Measurements from ENCODE around the gene UST. TPM values are rescaled to one million over a fixed set of nuclear protein-coding genes. Genes with fewer than 3 reads are reported as not detected.
"Not testable (repeated sequence)": the region's sequence is repeated elsewhere in the genome, so short reads cannot be mapped to it uniquely, and the experiment has no call there.

UST gene
- total RNA-seq, 1 donor from 2014 or later: 4.4 TPM

DNA sequence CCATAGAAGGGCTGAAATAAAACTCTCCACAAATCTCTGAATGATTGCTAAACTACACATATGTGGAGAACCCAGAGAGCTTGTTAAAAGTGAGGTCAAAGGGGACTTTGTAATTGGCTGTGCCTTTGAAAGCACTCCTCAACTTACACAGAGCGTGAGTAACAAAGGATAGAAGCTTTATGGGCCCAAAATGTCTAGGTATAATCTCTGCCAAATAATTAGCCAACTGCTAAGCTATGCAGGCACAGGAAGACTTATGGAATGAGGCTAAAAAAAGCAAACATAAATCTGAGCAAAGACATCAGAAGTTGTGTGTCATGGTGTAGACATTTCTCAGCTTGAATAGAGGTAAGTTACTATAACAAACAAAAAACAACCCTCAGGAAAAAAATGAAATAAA, 23.3 kb upstream of the UST start:
- intact Hi-C loops (cut with DNase I): no loop called here
- ATAC-seq: no peak

DNA sequence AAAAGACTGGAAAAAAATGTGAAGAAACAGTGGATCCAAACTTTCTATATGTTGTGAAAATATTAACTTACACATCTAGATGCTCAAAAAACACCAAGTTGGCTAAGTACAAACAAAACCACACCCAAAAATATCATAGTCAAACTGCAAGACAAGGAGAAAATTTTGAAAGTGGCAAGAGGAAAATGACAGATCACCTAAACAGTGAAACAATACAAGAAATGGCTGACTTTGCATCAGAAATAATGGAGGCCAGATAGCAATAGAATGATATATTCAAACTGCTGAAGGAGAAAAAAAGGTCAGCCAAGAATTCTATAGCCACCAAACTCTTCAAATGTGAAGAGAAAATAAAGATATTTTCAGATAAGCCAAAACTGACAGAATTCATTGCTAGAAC, 22.4 kb upstream of the UST start:
- DNase-seq (ENCODE audit: missing footprints) (no peak), ATAC-seq (no peak)
- intact Hi-C loops (cut with DNase I): no loop called here

More for the DNA sequence above, 23.3 kb upstream of the UST start:
- DNase-seq (ENCODE audit: missing footprints): no peak

DNA sequence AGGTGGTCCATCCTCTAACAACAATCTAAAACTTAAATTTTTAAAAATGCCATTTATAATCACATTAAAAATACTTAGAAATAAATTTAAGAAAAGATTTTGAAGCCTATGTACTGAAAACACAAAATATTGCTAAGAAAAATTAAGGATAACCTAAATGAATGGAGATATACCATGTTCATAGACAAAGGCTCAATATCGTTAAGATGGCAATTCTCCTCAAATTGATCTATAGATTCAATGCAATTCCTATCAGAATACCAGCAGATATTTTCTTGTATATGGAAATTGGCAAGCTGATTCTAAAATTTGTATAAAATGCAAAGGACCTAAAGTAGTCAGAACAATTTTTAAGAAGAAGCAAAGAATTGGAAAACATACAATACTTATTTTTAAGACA, 19.7 kb upstream of the UST start:
- DNase-seq (ENCODE audit: missing footprints) (no peak), ATAC-seq (no peak)
- intact Hi-C loops (cut with DNase I): no loop called here

GRCh38 chr6:148735989-148736388, 10.8 kb upstream of the UST start:
- ATAC-seq (no peak), DNase-seq (ENCODE audit: missing footprints) (no peak)
- intact Hi-C loops (cut with DNase I): loop anchor here (10.0 kb wide), 1 partner anchor 121 kb away; no protein-coding TSS in a partner anchor

GRCh38 chr6:148736774-148737412, 9.9 kb upstream of the UST start:
- intact Hi-C loops (cut with DNase I): loop anchor here (10.0 kb wide), 1 partner anchor 122 kb away; no protein-coding TSS in a partner anchor
- no peak for ATAC-seq

GRCh38 chr6:148737806-148738205, 9.0 kb upstream of the UST start:
- intact Hi-C loops (cut with DNase I): loop anchor here (10.0 kb wide), 1 partner anchor 123 kb away; no protein-coding TSS in a partner anchor
- DNase-seq (ENCODE audit: missing footprints) (no peak), ATAC-seq (no peak)

More at GRCh38 chr6:148736774-148737412, 9.9 kb upstream of the UST start:
- no peak for DNase-seq (ENCODE audit: missing footprints)

DNA sequence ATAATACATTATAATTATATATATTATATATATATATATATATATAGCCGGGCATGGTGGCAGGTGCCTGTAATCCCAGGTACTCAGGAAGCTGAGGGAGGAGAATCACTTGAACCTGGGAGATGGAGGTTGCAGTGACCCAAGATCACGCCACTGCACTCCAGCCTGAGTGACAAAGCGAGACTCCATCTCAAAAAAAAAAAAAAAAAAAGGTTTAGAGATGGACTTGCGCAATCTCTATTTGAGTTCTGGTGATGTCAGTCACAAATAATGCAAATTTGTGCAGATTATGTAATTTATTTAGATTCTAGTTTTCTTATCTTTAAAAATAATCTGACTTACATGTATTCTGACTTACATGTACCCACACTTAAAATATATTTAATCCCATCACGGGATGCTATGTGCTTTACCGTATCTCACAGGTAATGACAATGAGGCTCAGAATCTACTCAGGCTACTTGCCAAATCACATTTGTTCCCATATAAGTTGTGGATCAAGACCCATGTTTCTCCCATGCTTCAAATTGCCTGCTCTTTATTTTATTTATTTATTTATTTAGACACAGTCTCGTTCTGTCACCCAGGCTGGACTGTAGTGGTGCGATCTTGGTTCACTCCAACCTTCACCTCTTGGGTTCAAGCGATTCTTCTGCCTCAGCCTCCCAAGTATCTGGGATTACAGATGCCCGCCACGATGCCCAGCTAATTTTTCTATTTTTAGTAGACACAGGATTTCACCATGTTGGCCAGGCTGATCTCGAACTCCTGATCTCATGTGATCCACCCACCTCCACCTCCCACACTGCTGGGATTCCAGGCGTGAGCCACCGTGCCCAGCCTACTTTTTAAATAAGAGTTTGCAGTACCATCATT, 7.6 kb upstream of the UST start:
- no peak for DNase-seq (ENCODE audit: missing footprints)
- no peak for ATAC-seq
- intact Hi-C loops (cut with DNase I): loop anchor here (10.0 kb wide), 1 partner anchor 124 kb away; no protein-coding TSS in a partner anchor

DNA sequence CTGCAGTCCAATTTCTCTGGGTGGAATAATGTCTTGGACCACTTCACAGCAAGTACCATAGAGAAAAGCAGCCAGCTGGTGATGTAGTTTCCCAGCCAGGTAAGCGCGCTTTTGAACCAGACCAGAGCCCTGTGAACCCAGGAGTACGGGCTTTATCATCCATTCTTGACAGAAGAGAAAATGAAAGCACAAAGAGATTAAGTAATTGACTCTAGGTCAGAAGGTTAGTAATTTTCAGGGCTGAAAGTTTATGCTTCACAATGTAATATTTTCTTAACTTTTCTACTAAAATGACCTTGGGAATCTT, 7.1 kb upstream of the UST start:
- ATAC-seq (no peak), DNase-seq (ENCODE audit: missing footprints) (no peak)
- intact Hi-C loops (cut with DNase I): loop anchor here (10.0 kb wide), 1 partner anchor 125 kb away; no protein-coding TSS in a partner anchor

DNA sequence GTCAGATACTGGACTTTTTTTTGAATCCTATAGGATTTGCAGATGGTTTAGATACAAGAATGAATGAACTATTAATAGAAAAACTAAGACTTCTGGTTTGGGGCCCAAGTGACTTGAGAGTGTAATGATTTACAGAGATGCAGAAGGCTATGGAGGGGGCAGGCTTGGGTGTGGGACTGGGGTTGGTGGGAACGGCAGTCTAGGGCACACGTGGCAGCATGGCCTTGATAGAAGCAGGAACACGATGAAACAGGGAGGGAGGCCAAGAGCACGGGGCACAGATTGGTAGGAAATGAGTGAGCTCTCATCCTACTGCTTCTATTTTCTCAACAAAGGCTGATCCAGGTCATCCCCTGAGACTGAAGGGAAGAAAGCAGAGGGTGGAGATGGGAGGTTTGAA, 3.4 kb upstream of the UST start:
- DNase-seq (ENCODE audit: missing footprints) (no peak), ATAC-seq (no peak)
- intact Hi-C loops (cut with DNase I): no loop called here

GRCh38 chr6:148745926-148746325, 904 bp upstream of the UST start:
- intact Hi-C loops (cut with DNase I): loop anchor here (1.0 kb wide), 1 partner anchor 201 kb away; no protein-coding TSS in a partner anchor
- DNase-seq (ENCODE audit: missing footprints) (no peak), ATAC-seq (no peak)

DNA sequence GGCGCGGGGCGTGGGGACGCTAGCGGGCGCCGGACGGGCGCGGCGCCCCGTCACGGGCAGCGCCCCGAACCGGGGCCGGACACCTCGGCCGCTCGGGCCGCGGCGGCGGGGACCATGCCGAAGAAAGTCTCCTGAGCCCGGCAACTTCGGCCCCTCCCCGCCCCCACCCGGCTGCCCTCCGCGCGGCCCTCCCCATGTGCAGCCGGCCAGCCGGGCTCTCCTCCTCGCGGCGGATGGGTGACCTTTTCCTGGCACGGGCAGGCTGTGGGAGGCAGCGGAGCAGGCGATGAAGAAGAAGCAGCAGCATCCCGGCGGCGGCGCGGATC, 278 bp downstream of the UST start:
- intact Hi-C loops (cut with DNase I): no loop called here
- DNase-seq (ENCODE audit: missing footprints) (peak; percentile 67), ATAC-seq (peak; percentile 47)

- ATAC-seq (peak; percentile 40), DNase-seq (ENCODE audit: missing footprints) (peak; percentile 83)
- intact Hi-C loops (cut with DNase I): no loop called here
Measured at GRCh38 chr6:148747471-148748165, 788 bp downstream of the UST start.

DNA sequence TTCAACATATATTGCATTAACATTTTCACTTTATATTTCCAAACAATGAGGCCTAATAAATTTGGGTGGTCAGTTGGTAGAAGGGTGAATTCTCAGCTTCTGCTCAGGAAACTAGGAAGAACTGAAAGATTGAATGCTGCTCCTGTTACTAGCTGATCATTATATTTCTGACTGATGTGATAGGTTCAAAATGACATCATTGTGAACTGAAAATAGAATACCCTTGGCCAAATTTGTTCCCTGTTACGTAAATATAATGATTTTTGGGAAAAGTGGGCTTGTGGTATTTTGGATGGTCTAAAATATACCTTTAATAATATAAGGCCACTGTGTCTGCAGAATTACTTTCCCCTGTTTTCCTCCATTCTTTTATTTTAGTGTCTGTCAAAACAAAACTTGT, 2.8 kb downstream of the UST start:
- ATAC-seq: no peak
- DNase-seq (ENCODE audit: missing footprints): no peak
- intact Hi-C loops (cut with DNase I): no loop called here

DNA sequence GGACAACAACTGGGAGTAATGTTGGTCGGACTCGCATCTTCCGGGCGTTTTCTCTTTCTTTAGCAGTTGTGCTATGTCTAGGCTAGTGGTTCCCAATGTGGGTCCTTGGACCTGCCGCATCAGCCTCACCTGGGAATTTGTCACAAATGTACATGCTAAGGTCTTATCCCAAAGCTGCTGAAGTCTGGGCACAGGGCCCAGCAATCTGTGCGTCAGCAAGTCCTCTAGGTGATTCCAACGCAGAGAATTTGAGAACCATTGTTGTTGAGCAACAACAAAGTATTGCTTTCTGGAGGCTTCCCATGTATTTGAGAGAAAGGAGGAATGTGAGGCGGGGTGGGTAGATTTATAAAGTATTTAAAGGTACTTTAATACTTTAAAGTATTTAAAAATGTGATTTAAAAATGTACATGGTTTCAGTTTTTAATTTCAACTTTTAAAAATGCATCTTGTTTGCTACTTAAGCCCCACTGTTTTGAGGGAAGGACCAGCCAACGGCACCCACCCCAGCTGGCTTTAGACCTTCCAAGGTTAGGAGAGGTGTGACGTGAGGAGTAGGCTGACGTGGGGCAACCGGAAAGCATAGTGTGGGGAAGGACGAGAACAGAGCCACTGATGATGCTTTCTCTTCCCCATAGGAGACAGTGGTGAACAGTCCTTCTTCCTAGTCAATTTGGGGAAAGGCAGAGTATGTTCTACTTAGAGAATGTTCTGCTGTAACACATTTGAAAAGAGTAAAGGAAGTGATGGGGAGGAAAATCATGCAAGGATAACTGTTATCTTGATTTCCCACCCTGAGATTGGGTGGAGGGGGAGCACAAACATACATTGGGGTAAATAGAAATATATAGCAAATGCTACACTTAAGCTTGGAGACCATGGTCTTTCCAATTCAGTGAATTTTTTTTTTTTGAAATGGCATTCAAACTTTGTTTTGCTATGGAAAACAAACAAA, 4.3 kb downstream of the UST start:
- intact Hi-C loops (cut with DNase I): no loop called here
- DNase-seq (ENCODE audit: missing footprints) (no peak), ATAC-seq (no peak)

- DNase-seq (ENCODE audit: missing footprints) (no peak), ATAC-seq (no peak)
- intact Hi-C loops (cut with DNase I): no loop called here
Measured at GRCh38 chr6:148751793-148752170, 5.0 kb downstream of the UST start.

- ATAC-seq; intact Hi-C loops (cut with DNase I): not testable (repeated sequence)
Measured at GRCh38 chr6:148755379-148755778, 8.5 kb downstream of the UST start.

DNA sequence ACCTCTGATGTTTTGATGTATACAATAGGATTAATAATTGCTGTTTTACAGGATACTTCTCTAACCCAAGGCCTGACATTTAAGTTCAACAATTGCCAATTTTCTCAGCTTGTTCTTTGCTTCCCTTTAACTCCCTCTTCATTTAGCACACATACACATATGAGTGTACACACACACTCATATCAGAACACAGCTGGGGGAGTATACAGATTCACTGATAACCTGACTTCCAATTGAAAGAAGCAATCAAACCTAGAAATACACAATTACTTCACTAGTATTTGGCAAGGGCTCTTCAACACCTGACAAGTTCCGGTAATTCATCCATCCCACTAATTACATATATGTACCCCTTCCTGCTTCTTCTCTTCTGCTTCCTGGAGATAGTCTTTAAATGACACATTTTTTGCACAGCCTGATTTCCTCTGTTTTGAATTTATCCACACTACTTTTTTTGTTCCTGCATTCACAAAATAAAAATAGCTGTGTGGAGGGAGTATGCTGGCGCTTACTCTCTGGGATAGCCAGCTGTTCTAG, 11.2 kb downstream of the UST start:
- DNase-seq (ENCODE audit: missing footprints) (no peak), ATAC-seq (no peak)
- intact Hi-C loops (cut with DNase I): no loop called here

More at GRCh38 chr6:148755379-148755778, 8.5 kb downstream of the UST start:
- not testable (repeated sequence) for DNase-seq (ENCODE audit: missing footprints)

- intact Hi-C loops (cut with DNase I): no loop called here
- DNase-seq (ENCODE audit: missing footprints) (peak; percentile 55), ATAC-seq (peak; percentile 21)
Measured at GRCh38 chr6:148758492-148758891, 11.7 kb downstream of the UST start.
